ENCODE results near the gene UPK3BL1. TPM values are rescaled to one million over a fixed set of nuclear protein-coding genes. Genes with fewer than 3 reads are reported as not detected.
"Not testable (repeated sequence)": the region's sequence is repeated elsewhere in the genome, so short reads cannot be mapped to it uniquely, and the experiment has no call there.

Gene UPK3BL1
- total and polyA plus RNA-seq, 4 experiments from 2014 or later = 20.1 to 46.3 (median 35.1) TPM

DNA sequence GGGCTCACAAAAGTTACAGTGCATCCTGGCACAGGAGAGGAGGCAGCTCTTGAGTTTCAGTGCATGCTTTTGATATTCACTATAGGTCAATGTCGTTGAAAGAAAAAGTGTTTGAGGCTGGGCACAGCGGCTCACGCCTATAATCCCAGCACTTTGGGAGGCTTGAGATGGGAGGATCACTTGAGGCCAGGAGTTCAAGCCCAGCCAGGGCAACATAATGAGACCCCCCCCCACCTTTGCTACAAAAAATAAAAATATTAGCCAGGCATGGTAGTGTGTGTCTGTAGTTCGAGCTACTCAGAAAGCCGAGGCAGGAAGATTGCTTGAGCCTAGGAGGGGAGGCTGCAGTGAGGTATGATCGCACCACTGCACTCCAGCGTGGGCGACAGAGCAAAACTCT, 24.5 kb downstream of the UPK3BL1 start:
- not testable (repeated sequence) for H3K36me3 Mint-ChIP-seq

GRCh38 chr7:102616507-102617125, 26.0 kb downstream of the UPK3BL1 start, which contains the start of gene RASA4:
Gene RASA4 (minus strand): TSS chr7:102616756. CDS start chr7:102616689, 67 bp downstream.
- peak within 1 kb of the TSS in 5 of 8 donors; percentile 22 to 73 (median 57) for H3K4me3 Mint-ChIP-seq

More for the DNA sequence above, 24.5 kb downstream of the UPK3BL1 start:
- CTCF ChIA-PET (ENCODE audit: partially characterized antibody); H3K27ac ChIP-seq (ENCODE audit: low read depth, low read length); H3K27me3 Mint-ChIP-seq; H3K4me1 ChIP-seq (ENCODE audit: insufficient read depth, low read length); H3K4me3 ChIP-seq (ENCODE audit: low read length in 2 of 2); H3K27me3 ChIP-seq (ENCODE audit: insufficient read depth, low read length); H3K9me3 ChIP-seq (ENCODE audit: control insufficient read depth in 1 of 2, low read length in 2 of 2); H3K36me3 ChIP-seq (ENCODE audit: insufficient read depth, low read length); H3K4me1 Mint-ChIP-seq; DNase-seq; H3K4me3 Mint-ChIP-seq; POLR2A ChIA-PET (ENCODE audit: partially characterized antibody); H3K27ac Mint-ChIP-seq; H3K9me3 Mint-ChIP-seq; intact Hi-C loops (cut with micrococcal nuclease): not testable (repeated sequence)

GRCh38 chr7:102615930-102616329, 26.7 kb downstream of the UPK3BL1 start:
- intact Hi-C loops (cut with micrococcal nuclease); H3K27ac Mint-ChIP-seq; H3K9me3 Mint-ChIP-seq; H3K27me3 Mint-ChIP-seq; H3K9me3 ChIP-seq (ENCODE audit: control insufficient read depth in 1 of 2, low read length in 2 of 2); DNase-seq; CTCF ChIA-PET (ENCODE audit: partially characterized antibody); POLR2A ChIA-PET (ENCODE audit: partially characterized antibody); H3K27me3 ChIP-seq (ENCODE audit: insufficient read depth, low read length); H3K4me1 Mint-ChIP-seq; H3K36me3 Mint-ChIP-seq; H3K4me3 Mint-ChIP-seq; H3K4me3 ChIP-seq (ENCODE audit: low read length in 2 of 2); H3K27ac ChIP-seq (ENCODE audit: low read depth, low read length); H3K4me1 ChIP-seq (ENCODE audit: insufficient read depth, low read length); H3K36me3 ChIP-seq (ENCODE audit: insufficient read depth, low read length): not testable (repeated sequence)

More at GRCh38 chr7:102616507-102617125, 26.0 kb downstream of the UPK3BL1 start, which contains the start of gene RASA4:
- H3K4me1 ChIP-seq (ENCODE audit: insufficient read depth, low read length); CTCF ChIA-PET (ENCODE audit: partially characterized antibody); H3K36me3 ChIP-seq (ENCODE audit: insufficient read depth, low read length); H3K27ac Mint-ChIP-seq; H3K36me3 Mint-ChIP-seq; H3K9me3 ChIP-seq (ENCODE audit: control insufficient read depth in 1 of 2, low read length in 2 of 2); H3K4me1 Mint-ChIP-seq; H3K9me3 Mint-ChIP-seq; H3K27me3 Mint-ChIP-seq; H3K27me3 ChIP-seq (ENCODE audit: insufficient read depth, low read length); intact Hi-C loops (cut with micrococcal nuclease); H3K4me3 ChIP-seq (ENCODE audit: low read length in 2 of 2); H3K27ac ChIP-seq (ENCODE audit: low read depth, low read length); POLR2A ChIA-PET (ENCODE audit: partially characterized antibody): not testable (repeated sequence)
- peak; percentile 24 to 51 (median 38) for DNase-seq

DNA sequence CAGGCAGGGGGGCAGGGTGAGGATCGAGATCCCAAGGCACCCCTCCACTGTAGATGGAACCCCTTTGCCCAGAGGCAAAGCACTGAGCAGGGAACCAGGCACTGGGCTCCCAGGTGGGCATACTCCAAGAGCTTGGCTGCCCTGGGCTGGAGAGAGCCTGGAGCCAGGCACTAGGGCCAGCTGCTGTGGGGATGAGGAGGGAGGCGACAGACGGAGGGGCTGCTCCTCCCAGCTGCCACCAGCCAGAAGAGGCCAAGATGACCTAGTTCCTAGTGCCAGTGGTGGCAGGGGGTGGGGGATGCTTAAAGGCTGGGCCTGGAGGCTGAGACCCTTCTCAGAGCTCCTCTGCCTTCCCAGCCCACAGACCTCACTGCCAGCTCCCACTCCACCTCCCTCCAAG, 27.7 kb downstream of the UPK3BL1 start:
- DNase-seq; H3K9me3 ChIP-seq (ENCODE audit: control insufficient read depth in 1 of 2, low read length in 2 of 2); intact Hi-C loops (cut with micrococcal nuclease); H3K4me3 ChIP-seq (ENCODE audit: low read length in 2 of 2); H3K27me3 Mint-ChIP-seq; H3K4me1 Mint-ChIP-seq; H3K27ac ChIP-seq (ENCODE audit: low read depth, low read length); H3K4me3 Mint-ChIP-seq; H3K36me3 ChIP-seq (ENCODE audit: insufficient read depth, low read length); H3K4me1 ChIP-seq (ENCODE audit: insufficient read depth, low read length); H3K36me3 Mint-ChIP-seq; POLR2A ChIA-PET (ENCODE audit: partially characterized antibody); CTCF ChIA-PET (ENCODE audit: partially characterized antibody); H3K9me3 Mint-ChIP-seq; H3K27me3 ChIP-seq (ENCODE audit: insufficient read depth, low read length); H3K27ac Mint-ChIP-seq: not testable (repeated sequence)

GRCh38 chr7:102614346-102614697, 28.3 kb downstream of the UPK3BL1 start:
- H3K27ac ChIP-seq (ENCODE audit: low read depth, low read length); H3K4me1 Mint-ChIP-seq; DNase-seq; H3K27ac Mint-ChIP-seq; H3K9me3 ChIP-seq (ENCODE audit: control insufficient read depth in 1 of 2, low read length in 2 of 2); POLR2A ChIA-PET (ENCODE audit: partially characterized antibody); H3K27me3 Mint-ChIP-seq; H3K4me3 ChIP-seq (ENCODE audit: low read length in 2 of 2); H3K4me3 Mint-ChIP-seq; H3K4me1 ChIP-seq (ENCODE audit: insufficient read depth, low read length); intact Hi-C loops (cut with micrococcal nuclease); CTCF ChIA-PET (ENCODE audit: partially characterized antibody); H3K27me3 ChIP-seq (ENCODE audit: insufficient read depth, low read length); H3K36me3 ChIP-seq (ENCODE audit: insufficient read depth, low read length); H3K9me3 Mint-ChIP-seq; H3K36me3 Mint-ChIP-seq: not testable (repeated sequence)

GRCh38 chr7:102613575-102614345, 28.8 kb downstream of the UPK3BL1 start:
- DNase-seq; H3K27ac Mint-ChIP-seq; intact Hi-C loops (cut with micrococcal nuclease); H3K27ac ChIP-seq (ENCODE audit: low read depth, low read length); H3K9me3 Mint-ChIP-seq; H3K4me3 Mint-ChIP-seq; H3K4me1 ChIP-seq (ENCODE audit: insufficient read depth, low read length); H3K4me3 ChIP-seq (ENCODE audit: low read length in 2 of 2); POLR2A ChIA-PET (ENCODE audit: partially characterized antibody); H3K9me3 ChIP-seq (ENCODE audit: control insufficient read depth in 1 of 2, low read length in 2 of 2); H3K36me3 Mint-ChIP-seq; H3K36me3 ChIP-seq (ENCODE audit: insufficient read depth, low read length); H3K27me3 Mint-ChIP-seq; CTCF ChIA-PET (ENCODE audit: partially characterized antibody); H3K4me1 Mint-ChIP-seq; H3K27me3 ChIP-seq (ENCODE audit: insufficient read depth, low read length): not testable (repeated sequence)

GRCh38 chr7:102611675-102612325, 30.8 kb downstream of the UPK3BL1 start:
- POLR2A ChIA-PET (ENCODE audit: partially characterized antibody); H3K36me3 Mint-ChIP-seq; CTCF ChIA-PET (ENCODE audit: partially characterized antibody); H3K4me1 Mint-ChIP-seq; H3K9me3 ChIP-seq (ENCODE audit: control insufficient read depth in 1 of 2, low read length in 2 of 2); DNase-seq; H3K4me3 Mint-ChIP-seq; H3K27me3 ChIP-seq (ENCODE audit: insufficient read depth, low read length); H3K27ac ChIP-seq (ENCODE audit: low read depth, low read length); H3K9me3 Mint-ChIP-seq; H3K27me3 Mint-ChIP-seq; H3K4me1 ChIP-seq (ENCODE audit: insufficient read depth, low read length); H3K36me3 ChIP-seq (ENCODE audit: insufficient read depth, low read length); intact Hi-C loops (cut with micrococcal nuclease); H3K4me3 ChIP-seq (ENCODE audit: low read length in 2 of 2): not testable (repeated sequence)
- peak overlapping the region in 1 of 7 donors; percentile 47 for H3K27ac Mint-ChIP-seq
